Natural killer cell treated with Interleukin-12 subunit alpha and Interleukin-12 subunit beta and Interleukin-15 and Interleukin-18, amount 100 ng/mL, for 72 hours (primary cell): ENCODE results near the gene SNAP47. TPM values are rescaled to one million over a fixed set of nuclear protein-coding genes. Genes with fewer than 3 reads are reported as not detected.

Experiments
- ATAC-seq, 2 donors: fragments of 150-1000 bp; cut with Tn5 transposase in 1 of 2; sonication (Bioruptor Pico), chemical (Tn5 transposase) in 1 of 2; 2 replicates each; pipeline ENCODE4 v1.10.0; 2021
- DNase-seq: peaks from one replicate; pipeline ENCODE4 v3.0.0; 2022; ENCODE audit warnings: low spot score
- H3K27ac Mint-ChIP-seq, 2 donors: 1 replicate in 1 of 2; 2 replicates in 1 of 2; pipeline ENCODE4 v1.8.0; 2022; ENCODE audit warnings: mixed read lengths in 2 of 2, mild to moderate bottlenecking in 1 of 2, moderate library complexity in 1 of 2
- H3K27me3 Mint-ChIP-seq, 2 donors: 1 replicate in 1 of 2; 2 replicates in 1 of 2; pipeline ENCODE4 v1.8.0; 2022; ENCODE audit warnings: mixed read lengths in 2 of 2
- H3K36me3 Mint-ChIP-seq: one replicate; pipeline ENCODE4 v1.8.0; 2022; ENCODE audit warnings: mixed read lengths
- H3K4me1 Mint-ChIP-seq, 2 donors: 1 replicate in 1 of 2; 2 replicates in 1 of 2; pipeline ENCODE4 v1.8.0; 2022; ENCODE audit warnings: low read depth in 2 of 2, mixed read lengths in 2 of 2, mild to moderate bottlenecking in 1 of 2
- H3K4me3 Mint-ChIP-seq: one replicate; pipeline ENCODE4 v1.8.0; 2022; ENCODE audit warnings: mixed read lengths
- H3K9me3 Mint-ChIP-seq: 2 replicates; pipeline ENCODE4 v1.8.0; 2022; ENCODE audit warnings: mixed read lengths
- total RNA-seq, 2 donors: library from RNA; stranded (reverse); gene quantifications; one replicate each; pipeline ENCODE4 v1.2.3, GENCODE V29; 2022

The SNAP47 gene
- total RNA-seq, 2 donors from 2014 or later, result 23.5 to 32.5 TPM

GRCh38 chr1:227781314-227781930, 46.2 kb downstream of the SNAP47 start:
- ATAC-seq, result no peak
- H3K27me3 Mint-ChIP-seq, result peaks cover 6 to 15% of the 10 kb centered on the region in 2 donors
- no peak overlapping the region for H3K27ac Mint-ChIP-seq
- H3K4me3 Mint-ChIP-seq, result no peak overlapping the region
- H3K4me1 Mint-ChIP-seq, result peaks cover 6 to 9% of the 10 kb centered on the region in 2 donors
- DNase-seq, result no peak
- H3K36me3 Mint-ChIP-seq, result peaks cover 6% of the 10 kb centered on the region
- no peaks in the 10 kb centered on the region for H3K9me3 Mint-ChIP-seq

DNA sequence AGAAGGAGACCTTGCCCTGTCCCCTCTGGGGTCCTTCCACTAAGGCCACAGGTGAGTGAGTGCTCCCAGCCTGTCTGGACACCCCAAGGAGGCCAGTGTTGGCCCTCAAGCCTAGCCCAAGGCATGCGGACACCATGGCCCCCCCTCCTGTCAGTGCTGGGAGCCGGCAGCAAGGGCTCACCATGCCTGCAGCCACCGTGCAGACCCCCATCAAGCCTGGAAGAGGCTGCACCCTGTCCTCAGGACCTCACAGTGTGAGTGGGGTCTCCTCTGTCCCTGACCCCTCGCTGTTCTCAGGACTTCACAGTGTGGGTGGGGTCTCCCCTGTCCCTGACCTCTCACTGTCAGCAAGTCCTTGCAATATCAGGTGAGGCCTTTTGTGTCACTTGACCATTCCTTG, 47.0 kb downstream of the SNAP47 start:
- no peak overlapping the region for H3K4me3 Mint-ChIP-seq
- H3K27me3 Mint-ChIP-seq, result peaks cover 6 to 21% of the 10 kb centered on the region in 2 donors
- no peak for DNase-seq
- ATAC-seq, result no peak
- H3K9me3 Mint-ChIP-seq, result no peaks in the 10 kb centered on the region
- H3K36me3 Mint-ChIP-seq, result peaks cover 6% of the 10 kb centered on the region
- H3K4me1 Mint-ChIP-seq, result peaks cover under 1 to 4% of the 10 kb centered on the region in 2 donors
- no peak overlapping the region for H3K27ac Mint-ChIP-seq

GRCh38 chr1:227785094-227785804, 50.0 kb downstream of the SNAP47 start:
- Mint-ChIP-seq H3K27me3 (peaks cover 6 to 22% of the 10 kb centered on the region in 2 donors), H3K36me3 (peaks cover 6% of the 10 kb centered on the region), H3K4me1 (peaks cover 0 to 9% of the 10 kb centered on the region in 2 donors), H3K4me3 (no peak overlapping the region), H3K27ac (no peak overlapping the region), H3K9me3 (no peaks in the 10 kb centered on the region)
- DNase-seq (no peak), ATAC-seq (no peak)

DNA sequence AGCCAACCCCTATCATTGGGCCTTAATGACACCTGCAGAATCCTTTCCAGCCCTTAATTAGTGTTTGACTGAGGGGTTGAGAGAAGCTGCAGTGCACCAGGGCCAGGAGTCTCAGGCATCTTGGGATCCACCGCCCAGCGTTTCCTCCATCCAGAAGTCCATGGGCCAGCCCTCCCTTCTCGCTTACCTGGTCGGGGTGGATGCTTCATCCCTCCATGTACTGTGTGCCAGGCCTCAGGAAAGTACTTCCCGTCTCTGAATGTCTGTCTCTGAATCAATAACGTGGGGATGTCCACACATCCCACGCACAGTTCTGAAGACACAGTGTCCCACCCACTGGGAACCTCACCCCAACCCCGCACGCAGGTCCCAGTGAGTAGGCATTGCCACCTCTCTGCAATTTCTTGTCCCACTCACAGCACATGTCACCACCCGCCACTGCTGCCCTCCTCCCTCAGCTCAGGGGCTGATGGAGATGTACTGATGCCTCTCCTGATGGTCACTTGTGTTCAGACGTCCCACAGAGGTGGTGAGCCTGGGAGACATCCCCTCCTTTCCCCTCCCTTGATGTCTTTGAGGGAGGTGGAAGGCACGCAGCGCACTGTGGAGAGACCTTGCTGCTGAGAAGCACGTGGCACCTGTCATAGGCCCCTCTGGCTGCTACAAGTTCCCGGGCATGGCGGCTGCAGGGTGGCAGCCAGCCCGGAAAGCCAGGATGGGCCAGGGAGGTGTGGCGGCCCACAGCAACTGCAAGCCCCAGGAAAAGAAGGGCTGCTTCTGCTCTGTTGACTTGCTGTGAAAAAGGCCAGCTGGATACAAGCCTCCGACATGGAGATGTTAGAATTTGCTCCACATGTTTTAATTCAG, 50.8 kb downstream of the SNAP47 start:
- Mint-ChIP-seq H3K27me3 (peaks cover 6 to 22% of the 10 kb centered on the region in 2 donors), H3K4me1 (peaks cover 0 to 9% of the 10 kb centered on the region in 2 donors), H3K36me3 (peaks cover 6% of the 10 kb centered on the region), H3K9me3 (no peaks in the 10 kb centered on the region), H3K27ac (no peak overlapping the region), H3K4me3 (no peak overlapping the region)
- ATAC-seq, result no peak
- DNase-seq, result no peak

DNA sequence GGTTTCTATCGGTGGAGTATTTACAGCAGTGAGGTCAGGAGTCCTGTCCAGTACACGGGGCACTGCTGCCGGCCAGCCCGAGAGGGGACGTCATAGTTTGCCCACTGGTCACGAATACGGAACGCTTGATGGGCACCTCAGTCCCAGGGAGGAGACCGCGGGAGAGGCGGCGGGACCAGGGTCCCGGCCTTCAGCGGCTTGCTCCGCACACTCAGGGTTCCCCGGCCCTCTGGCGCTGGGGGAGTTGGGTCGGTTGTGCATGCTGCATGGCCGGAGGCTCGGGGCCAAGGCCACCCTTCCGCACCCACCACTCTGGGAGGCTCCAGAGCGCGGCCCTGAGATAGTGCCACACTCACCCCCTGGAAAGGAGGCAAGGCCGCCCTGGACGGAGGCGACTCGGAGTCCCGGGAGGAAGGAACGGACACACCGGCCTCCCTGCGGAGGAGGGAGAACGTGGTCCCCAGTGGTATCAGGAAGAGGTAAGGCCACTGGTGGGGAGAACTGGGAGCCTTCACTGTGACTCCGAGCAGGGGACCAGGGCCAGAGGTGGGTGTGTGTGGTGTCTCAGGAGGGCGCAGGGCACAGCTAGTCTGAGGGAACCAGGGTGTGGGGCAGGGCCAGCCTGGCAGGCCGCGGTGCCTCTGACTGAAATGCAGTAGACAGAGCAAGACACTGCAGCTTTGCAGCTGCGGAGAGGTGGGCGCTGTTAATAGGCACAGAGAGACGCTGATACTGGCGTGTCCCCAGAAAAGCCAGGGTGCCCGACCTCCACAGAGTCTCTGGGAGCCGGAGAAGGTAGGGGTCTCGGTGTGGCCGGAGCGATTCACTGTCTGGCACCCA, 51.7 kb downstream of the SNAP47 start:
- no peak for ATAC-seq
- Mint-ChIP-seq H3K27ac (peak overlapping the region in 1 of 2 donors; percentile 27), H3K9me3 (no peaks in the 10 kb centered on the region), H3K36me3 (peaks cover 6% of the 10 kb centered on the region), H3K27me3 (peaks cover 6 to 22% of the 10 kb centered on the region in 2 donors), H3K4me1 (peaks cover 0 to 9% of the 10 kb centered on the region in 2 donors), H3K4me3 (peak overlapping the region; percentile 78)
- DNase-seq, result no peak

GRCh38 chr1:227787513-227788270, 52.5 kb downstream of the SNAP47 start:
- peak; percentile 97 for ATAC-seq
- H3K4me3 Mint-ChIP-seq, result peak overlapping the region; percentile 78
- peak overlapping the region in 1 of 2 donors; percentile 27 for H3K27ac Mint-ChIP-seq

DNA sequence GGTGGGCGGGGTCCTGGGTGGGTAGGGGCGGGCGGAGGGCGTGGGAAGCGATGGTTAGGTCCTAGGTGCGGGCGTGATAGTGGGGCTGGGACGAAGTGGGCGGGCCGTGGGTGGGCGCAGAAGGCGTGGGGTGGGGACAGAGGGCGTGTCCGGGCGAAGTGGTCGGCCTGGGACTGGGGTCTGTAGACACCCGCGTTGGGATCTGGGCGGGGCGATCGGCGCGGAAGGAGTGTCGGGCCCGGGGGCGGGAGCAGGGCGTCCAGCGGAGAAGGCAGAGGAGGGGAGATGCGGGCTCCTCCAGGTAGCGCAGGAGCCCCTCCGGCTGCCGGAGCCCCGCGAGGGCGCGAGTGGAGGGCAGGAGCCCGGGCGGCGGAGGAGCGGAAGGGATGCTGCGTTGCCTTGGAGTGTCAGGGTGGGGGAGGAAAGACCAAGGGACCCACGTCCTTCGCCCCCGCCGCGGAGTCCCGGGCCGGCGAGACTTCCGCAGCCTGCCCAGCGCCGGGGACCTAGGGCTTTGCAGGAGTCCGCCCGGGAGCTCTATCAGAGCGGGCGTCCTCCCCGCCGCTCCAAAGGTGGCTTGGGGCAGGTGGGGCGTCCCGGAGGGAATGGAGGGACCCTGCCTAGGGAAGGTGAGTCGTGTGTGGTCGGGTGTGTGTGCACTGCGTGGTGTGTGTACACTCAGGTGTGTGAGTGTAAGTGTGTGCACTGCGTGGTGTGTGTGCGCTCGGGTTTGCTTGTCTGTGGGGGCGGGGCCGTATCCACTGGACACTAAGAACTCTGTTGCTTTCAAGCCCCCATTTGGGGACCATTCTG, 53.2 kb downstream of the SNAP47 start:
- H3K4me3 Mint-ChIP-seq, result peak overlapping the region; percentile 78
- ATAC-seq, result peak; percentile 74 to 81
- H3K9me3 Mint-ChIP-seq, result no peaks in the 10 kb centered on the region
- H3K4me1 Mint-ChIP-seq, result peaks cover 0 to 9% of the 10 kb centered on the region in 2 donors
- peaks cover 0 to 19% of the 10 kb centered on the region in 2 donors for H3K27me3 Mint-ChIP-seq
- peak; percentile 75 for DNase-seq
- no peak overlapping the region for H3K27ac Mint-ChIP-seq
- H3K36me3 Mint-ChIP-seq, result no peaks in the 10 kb centered on the region

More at GRCh38 chr1:227787513-227788270, 52.5 kb downstream of the SNAP47 start:
- Mint-ChIP-seq H3K4me1 (peaks cover 0 to 9% of the 10 kb centered on the region in 2 donors), H3K27me3 (peaks cover 6 to 22% of the 10 kb centered on the region in 2 donors), H3K9me3 (no peaks in the 10 kb centered on the region), H3K36me3 (peaks cover 6% of the 10 kb centered on the region)
- peak; percentile 89 for DNase-seq

DNA sequence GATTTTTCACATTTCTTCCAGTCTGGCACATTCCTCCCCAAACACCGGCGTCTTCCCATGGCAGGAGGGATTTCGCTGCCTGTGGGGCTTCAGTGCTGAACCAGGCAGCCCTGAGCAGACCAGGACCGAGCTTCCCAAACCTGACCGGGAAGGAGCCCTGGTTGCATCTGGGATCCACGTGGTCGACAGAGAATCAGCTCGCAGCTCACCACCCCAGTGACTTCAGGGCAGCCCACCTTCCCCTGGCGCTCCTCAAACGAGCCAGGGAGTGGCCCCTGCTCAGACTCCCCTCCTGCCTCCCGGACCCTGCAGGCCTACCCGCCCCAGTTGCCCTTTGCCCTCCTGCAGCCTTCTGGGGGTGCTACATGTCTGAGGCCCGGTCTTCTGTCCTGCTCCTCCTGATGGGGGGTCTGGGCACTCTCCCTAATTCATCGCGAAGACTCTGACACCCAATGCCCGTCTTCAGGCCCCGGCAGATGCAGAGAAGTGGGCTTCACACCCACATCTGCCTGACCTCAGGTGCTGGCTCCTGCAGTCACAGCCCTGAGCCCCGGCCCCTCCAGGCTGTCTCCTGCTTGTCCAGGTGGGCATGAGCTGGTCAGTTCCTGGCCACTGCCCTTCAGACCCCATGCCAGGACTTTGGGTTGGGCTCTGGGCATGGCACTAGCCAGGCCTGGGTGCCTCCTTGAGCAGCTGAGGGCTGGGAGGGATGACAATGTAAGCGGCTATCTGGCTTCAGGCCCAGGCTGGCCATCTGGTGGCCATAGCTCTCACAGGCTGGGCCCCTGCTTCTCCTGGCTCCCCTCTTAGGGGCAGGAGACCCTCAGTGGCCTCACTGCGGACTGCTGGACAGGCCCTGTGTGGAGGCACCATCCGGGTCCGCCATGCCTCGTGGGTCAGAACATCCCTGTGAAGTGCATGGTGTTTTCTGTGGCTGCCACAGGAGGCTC, 54.1 kb downstream of the SNAP47 start:
- Mint-ChIP-seq H3K27ac (no peak overlapping the region), H3K9me3 (no peaks in the 10 kb centered on the region), H3K36me3 (no peaks in the 10 kb centered on the region), H3K4me1 (peaks cover 0 to 9% of the 10 kb centered on the region in 2 donors), H3K27me3 (peaks cover 0 to 16% of the 10 kb centered on the region in 2 donors), H3K4me3 (peak overlapping the region; percentile 78)
- DNase-seq (no peak), ATAC-seq (no peak)

GRCh38 chr1:227790034-227790400, 54.8 kb downstream of the SNAP47 start:
- H3K27me3 Mint-ChIP-seq, result peaks cover 0 to 12% of the 10 kb centered on the region in 2 donors
- H3K36me3 Mint-ChIP-seq, result no peaks in the 10 kb centered on the region
- no peak for DNase-seq
- H3K4me1 Mint-ChIP-seq, result peaks cover 0 to 9% of the 10 kb centered on the region in 2 donors
- no peak for ATAC-seq
- no peak overlapping the region for H3K27ac Mint-ChIP-seq
- no peak overlapping the region for H3K4me3 Mint-ChIP-seq
- no peaks in the 10 kb centered on the region for H3K9me3 Mint-ChIP-seq

DNA sequence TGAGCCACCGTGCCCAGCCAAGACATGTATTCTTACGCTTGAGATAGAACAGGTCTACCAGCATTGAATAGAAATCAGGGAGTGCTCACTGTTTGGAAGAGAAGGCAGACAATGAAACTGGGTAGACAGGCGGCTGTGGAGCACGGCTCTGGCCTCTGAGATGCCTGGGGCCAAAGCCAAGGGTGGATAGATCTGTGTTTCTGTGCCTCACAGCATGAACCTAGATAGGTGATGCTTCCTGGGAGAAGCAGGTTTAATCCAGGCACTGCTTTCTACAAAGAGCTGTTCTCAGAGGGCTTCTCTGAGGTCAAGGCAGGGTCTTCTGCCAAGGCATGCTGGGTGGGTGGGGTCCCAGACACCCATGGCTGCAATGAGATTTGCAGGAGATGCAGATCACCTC, 55.6 kb downstream of the SNAP47 start:
- H3K4me1 Mint-ChIP-seq, result peaks cover 0 to 9% of the 10 kb centered on the region in 2 donors
- no peak overlapping the region for H3K27ac Mint-ChIP-seq

DNA sequence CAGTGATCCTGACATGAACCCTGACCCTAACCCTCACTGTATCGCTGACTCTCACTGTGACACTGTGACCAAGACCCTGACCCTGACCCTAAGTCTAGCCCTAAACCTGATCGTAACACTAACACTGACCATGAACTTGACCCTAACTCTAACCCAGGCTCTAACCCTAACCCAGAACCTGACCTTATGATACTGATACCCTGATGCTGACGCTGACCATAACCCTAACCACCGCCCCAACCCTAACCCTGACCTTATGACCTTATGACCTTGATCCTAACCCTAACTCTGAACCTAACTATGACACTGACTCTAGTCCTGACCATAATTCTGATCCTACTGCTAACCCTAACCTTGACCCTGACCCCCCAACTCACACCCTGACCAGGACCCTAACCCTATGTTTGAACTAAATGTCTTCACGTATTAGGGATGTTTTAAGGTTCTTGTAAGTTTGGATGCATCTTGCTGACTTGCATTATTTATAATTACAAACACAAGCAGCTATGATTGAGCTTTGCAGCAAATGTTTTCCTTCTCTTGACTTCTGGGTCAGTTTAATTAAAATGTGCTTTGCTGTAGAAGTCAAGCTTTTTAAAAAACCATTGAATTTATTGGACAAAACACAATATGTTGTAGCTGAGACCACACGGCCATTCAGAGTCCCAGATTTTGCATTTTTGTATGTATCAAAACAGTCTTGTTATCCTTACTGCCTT, 56.3 kb downstream of the SNAP47 start:
- Mint-ChIP-seq H3K9me3 (no peaks in the 10 kb centered on the region), H3K4me1 (peaks cover 0 to 9% of the 10 kb centered on the region in 2 donors), H3K27me3 (peaks cover 0 to 5% of the 10 kb centered on the region in 2 donors), H3K27ac (no peak overlapping the region), H3K4me3 (no peak overlapping the region), H3K36me3 (no peaks in the 10 kb centered on the region)
- DNase-seq (no peak), ATAC-seq (no peak)

More for the DNA sequence above, 55.6 kb downstream of the SNAP47 start:
- no peaks in the 10 kb centered on the region for H3K9me3 Mint-ChIP-seq
- no peak for ATAC-seq
- peaks cover 0 to 12% of the 10 kb centered on the region in 2 donors for H3K27me3 Mint-ChIP-seq
- H3K36me3 Mint-ChIP-seq, result no peaks in the 10 kb centered on the region
- no peak overlapping the region for H3K4me3 Mint-ChIP-seq
- no peak for DNase-seq
